Measurements from ENCODE around the gene CA4.

Gene CA4

GRCh38 chr17:60107526-60108257 is 42.1 kb upstream of the CA4 start:
- TF ChIP-seq TCF12 (IDR thresholded peaks at IDR 0.05; ENCODE audit: low read depth) (no peak), ZBTB7A (IDR thresholded peaks at IDR 0.05; ENCODE audit: low read depth) (no peak), FOXM1 (IDR thresholded peaks at IDR 0.05; ENCODE audit: borderline replicate concordance, low read depth) (no peak), REST (IDR thresholded peaks at IDR 0.05; ENCODE audit: low read depth) (no peak), TEAD4 (IDR thresholded peaks at IDR 0.05) (no peak), YY1 (IDR thresholded peaks at IDR 0.05; ENCODE audit: low read depth) (no peak), EP300 (IDR thresholded peaks at IDR 0.05; ENCODE audit: borderline replicate concordance) (no peak)

GRCh38 chr17:60108309-60108708 is 41.5 kb upstream of the CA4 start:
- TF ChIP-seq USF1 (IDR thresholded peaks at IDR 0.05) = 0 out of 2 replicates have a peak, but pooled peaks have one; percentile 53

- no peak for TF ChIP-seq MAX (IDR thresholded peaks at IDR 0.05)
- no peak for TF ChIP-seq TAF1 (IDR thresholded peaks at IDR 0.05; ENCODE audit: low read depth)
- TF ChIP-seq EP300 (IDR thresholded peaks at IDR 0.05; ENCODE audit: borderline replicate concordance) = no peak
- TF ChIP-seq YY1 (IDR thresholded peaks at IDR 0.05; ENCODE audit: low read depth) = no peak
- TF ChIP-seq FOXM1 (IDR thresholded peaks at IDR 0.05; ENCODE audit: borderline replicate concordance, low read depth) = no peak
- no peak for TF ChIP-seq CEBPB (IDR thresholded peaks at IDR 0.05)
- no peak for TF ChIP-seq EGR1 (IDR thresholded peaks at IDR 0.05)
- TF ChIP-seq RAD21 (IDR thresholded peaks at IDR 0.05; ENCODE audit: low read depth) = no peak
- no peak for TF ChIP-seq NFIC (IDR thresholded peaks at IDR 0.05)
- no peak for TF ChIP-seq REST (IDR thresholded peaks at IDR 0.05; ENCODE audit: low read depth)
- TF ChIP-seq TEAD4 (IDR thresholded peaks at IDR 0.05) = no peak
- no peak for TF ChIP-seq ZBTB7A (IDR thresholded peaks at IDR 0.05; ENCODE audit: low read depth)
- TF ChIP-seq CREB1 (IDR thresholded peaks at IDR 0.05; ENCODE audit: low read depth) = no peak
These were observed 41.1 kb upstream of the CA4 start for GRCh38 chr17:60108712-60109111.

- no peak for TF ChIP-seq REST (IDR thresholded peaks at IDR 0.05; ENCODE audit: low read depth)
- no peak for TF ChIP-seq CREB1 (IDR thresholded peaks at IDR 0.05; ENCODE audit: low read depth)
- TF ChIP-seq USF1 (IDR thresholded peaks at IDR 0.05) = no peak
- no peak for TF ChIP-seq YY1 (IDR thresholded peaks at IDR 0.05; ENCODE audit: low read depth)
- TF ChIP-seq MAX (IDR thresholded peaks at IDR 0.05) = no peak
These were observed 40.6 kb upstream of the CA4 start for GRCh38 chr17:60109161-60109560.

GRCh38 chr17:60110586-60110985 is 39.2 kb upstream of the CA4 start:
- TF ChIP-seq EGR1 (IDR thresholded peaks at IDR 0.05) (no peak), RAD21 (IDR thresholded peaks at IDR 0.05; ENCODE audit: low read depth) (no peak), YY1 (IDR thresholded peaks at IDR 0.05; ENCODE audit: low read depth) (no peak), TAF1 (IDR thresholded peaks at IDR 0.05; ENCODE audit: low read depth) (no peak), EP300 (IDR thresholded peaks at IDR 0.05; ENCODE audit: borderline replicate concordance) (no peak), TCF12 (IDR thresholded peaks at IDR 0.05; ENCODE audit: low read depth) (no peak), MAX (IDR thresholded peaks at IDR 0.05) (no peak), CEBPB (IDR thresholded peaks at IDR 0.05) (no peak), FOXM1 (IDR thresholded peaks at IDR 0.05; ENCODE audit: borderline replicate concordance, low read depth) (no peak), ZBTB7A (IDR thresholded peaks at IDR 0.05; ENCODE audit: low read depth) (no peak), NFIC (IDR thresholded peaks at IDR 0.05) (no peak), USF1 (IDR thresholded peaks at IDR 0.05) (no peak), REST (IDR thresholded peaks at IDR 0.05; ENCODE audit: low read depth) (no peak), TEAD4 (IDR thresholded peaks at IDR 0.05) (no peak), CREB1 (IDR thresholded peaks at IDR 0.05; ENCODE audit: low read depth) (no peak)

Data from Ishikawa (cell line).